ENCODE data around the gene TXNDC5. TPM values are rescaled to one million over a fixed set of nuclear protein-coding genes. Genes with fewer than 3 reads are reported as not detected.
A peak's percentile ranks its signal among the peaks of the same experiment; 100 is the strongest.

Gene TXNDC5
- total and polyA plus RNA-seq, 2 of the 13 experiments (the other 11 are each of a cell fraction or from before 2014, with no cell fraction given) = 287 to 578 TPM

GRCh38 chr6:7910654-7911344 lies at the start of gene TXNDC5 (continued):
- TF ChIP-seq ZNF180 (CRISPR knock-in tag; IDR thresholded peaks at IDR 0.05; ENCODE audit: borderline replicate concordance, low read depth) = no peak
- TF ChIP-seq CC2D1A (CRISPR knock-in tag; IDR thresholded peaks at IDR 0.05) = no peak
- TF ChIP-seq KDM2A (CRISPR knock-in tag; IDR thresholded peaks at IDR 0.05; ENCODE audit: borderline replicate concordance, low read depth) = peak; percentile 89
- peak; percentile 84 for TF ChIP-seq ZFX (CRISPR knock-in tag; IDR thresholded peaks at IDR 0.05; ENCODE audit: low read depth)
- TF ChIP-seq PAWR (CRISPR knock-in tag; IDR thresholded peaks at IDR 0.05; ENCODE audit: borderline replicate concordance) = no peak
- no peak for TF ChIP-seq NAIF1 (CRISPR knock-in tag; IDR thresholded peaks at IDR 0.05; ENCODE audit: borderline replicate concordance)
- no peak for TF ChIP-seq ZBTB39 (CRISPR knock-in tag; IDR thresholded peaks at IDR 0.05)
- no peak for TF ChIP-seq ZFP1 (CRISPR knock-in tag; IDR thresholded peaks at IDR 0.05)
- peak; percentile 92 for TF ChIP-seq PHF8 (CRISPR knock-in tag; IDR thresholded peaks at IDR 0.05)
- no peak for TF ChIP-seq FOXP1 (IDR thresholded peaks at IDR 0.05)
- no peak for TF ChIP-seq FOXP1 (CRISPR knock-in tag; IDR thresholded peaks at IDR 0.05)
- TF ChIP-seq SCMH1 (CRISPR knock-in tag; IDR thresholded peaks at IDR 0.05; ENCODE audit: borderline replicate concordance) = no peak
- no peak for TF ChIP-seq FUBP1 (CRISPR knock-in tag; IDR thresholded peaks at IDR 0.05; ENCODE audit: borderline replicate concordance)
- no peak for TF ChIP-seq ZNF407 (CRISPR knock-in tag; IDR thresholded peaks at IDR 0.05; ENCODE audit: not compliant biosample characterization)
- TF ChIP-seq ZNF329 (CRISPR knock-in tag; IDR thresholded peaks at IDR 0.05; ENCODE audit: low read depth) = no peak
- TF ChIP-seq ZNF256 (CRISPR knock-in tag; conservative IDR thresholded peaks at IDR 0.05) = 0 out of 2 replicates have a peak, but pooled peaks have one; percentile 48
- no peak for TF ChIP-seq ZFP37 (CRISPR knock-in tag; IDR thresholded peaks at IDR 0.05; ENCODE audit: borderline replicate concordance)
- peak; percentile 55; the same call in 1 of the 2 replicates for TF ChIP-seq MAX (IDR thresholded peaks at IDR 0.05)

All from HepG2 (cell line).